DMS153 treated with DMSO at 0.1 percent for 48 hours (cell line): Measurements from ENCODE around the gene ARHGAP22.

ENCODE experiments used
- DNase-seq: peaks from one replicate; lab custom pipeline; 2025; ENCODE audit not compliant: unreplicated experiment; lab: John Stamatoyannopoulos, UW

The ARHGAP22 gene

GRCh38 chr10:48607356-48608278 lies 2.7 kb upstream of the ARHGAP22 start:
- peak; percentile 60 for DNase-seq

- DNase-seq: no peak
Observed at GRCh38 chr10:48606530-48607355, 1.9 kb upstream of the ARHGAP22 start.

GRCh38 chr10:48605786-48606529 lies 1.1 kb upstream of the ARHGAP22 start:
- DNase-seq: no peak

GRCh38 chr10:48604039-48604990 lies 558 bp downstream of the ARHGAP22 start:
- no peak for DNase-seq

GRCh38 chr10:48603421-48604038 lies 1.3 kb downstream of the ARHGAP22 start:
- DNase-seq: no peak

- no peak for DNase-seq
Observed at GRCh38 chr10:48602401-48603135, 2.3 kb downstream of the ARHGAP22 start.

- DNase-seq: no peak
Observed at GRCh38 chr10:48601789-48602188, 3.1 kb downstream of the ARHGAP22 start.

- no peak for DNase-seq
Observed at GRCh38 chr10:48600645-48601505, 4.0 kb downstream of the ARHGAP22 start.

- no peak for DNase-seq
Observed at GRCh38 chr10:48599830-48600134, 5.1 kb downstream of the ARHGAP22 start.

GRCh38 chr10:48598936-48599829 lies 5.7 kb downstream of the ARHGAP22 start:
- no peak for DNase-seq

GRCh38 chr10:48598243-48598935 lies 6.5 kb downstream of the ARHGAP22 start:
- peak; percentile 84 for DNase-seq

- DNase-seq: no peak
Observed at GRCh38 chr10:48595539-48595932, 9.3 kb downstream of the ARHGAP22 start.

GRCh38 chr10:48594803-48595538 lies 9.9 kb downstream of the ARHGAP22 start:
- peak; percentile 64 for DNase-seq

- no peak for DNase-seq
Observed at GRCh38 chr10:48594371-48594770, 10.5 kb downstream of the ARHGAP22 start.

- no peak for DNase-seq
Observed at GRCh38 chr10:48592346-48592745, 12.5 kb downstream of the ARHGAP22 start.

- no peak for DNase-seq
Observed at GRCh38 chr10:48590945-48591344, 13.9 kb downstream of the ARHGAP22 start.
